HG03159 (cell line): Measurements from ENCODE around the gene MELTF.
A peak's percentile ranks its signal among the peaks of the same experiment; 100 is the strongest.
"Not testable (repeated sequence)": the region's sequence is repeated elsewhere in the genome, so short reads cannot be mapped to it uniquely, and the experiment has no call there.

ENCODE experiments used
- ATAC-seq: cut with Tn5 transposase; IDR thresholded peaks from one replicate; pipeline ENCODE4 v1.9.1; 2021; ENCODE audit warnings: mild to moderate bottlenecking, moderate library complexity; ENCODE audit not compliant: unreplicated experiment

The MELTF gene

GRCh38 chr3:197029511-197030167, at the start of gene MELTF:
Gene MELTF, minus strand, starts transcription at chr3:197029817. Its CDS starts 115 bp downstream, at chr3:197029702.
- peak; percentile 82 for ATAC-seq

- ATAC-seq: no peak
Measured at GRCh38 chr3:197076415-197076814, 46.8 kb upstream of the MELTF start.

GRCh38 chr3:197068077-197068476, 38.5 kb upstream of the MELTF start:
- no peak for ATAC-seq

GRCh38 chr3:197064771-197065170, 35.2 kb upstream of the MELTF start:
- ATAC-seq: no peak

- ATAC-seq: no peak
Measured at GRCh38 chr3:197062446-197062845, 32.8 kb upstream of the MELTF start.

GRCh38 chr3:197051637-197052036, 22.0 kb upstream of the MELTF start:
- not testable (repeated sequence) for ATAC-seq

GRCh38 chr3:197050511-197050910, 20.9 kb upstream of the MELTF start:
- ATAC-seq: no peak

- ATAC-seq: no peak
Measured at GRCh38 chr3:197042539-197042938, 12.9 kb upstream of the MELTF start.

GRCh38 chr3:197041875-197042488, 12.4 kb upstream of the MELTF start:
- ATAC-seq: no peak

- ATAC-seq: no peak
Measured at GRCh38 chr3:197040658-197041057, 11.0 kb upstream of the MELTF start.

- ATAC-seq: no peak
Measured at GRCh38 chr3:197038679-197039462, 9.3 kb upstream of the MELTF start.

GRCh38 chr3:197035577-197035976, 6.0 kb upstream of the MELTF start:
- ATAC-seq: no peak

GRCh38 chr3:197034778-197035177, 5.2 kb upstream of the MELTF start:
- ATAC-seq: not testable (repeated sequence)

- not testable (repeated sequence) for ATAC-seq
Measured at GRCh38 chr3:197033764-197034163, 4.1 kb upstream of the MELTF start.

- ATAC-seq: no peak
Measured at GRCh38 chr3:197031315-197032285, 2.0 kb upstream of the MELTF start.

- ATAC-seq: no peak
Measured at GRCh38 chr3:197030379-197031314, 1.0 kb upstream of the MELTF start.

- ATAC-seq: peak; percentile 17
Measured at GRCh38 chr3:197028728-197029510, 698 bp downstream of the MELTF start.

GRCh38 chr3:197027896-197028727, 1.5 kb downstream of the MELTF start:
- ATAC-seq: no peak
